CD14-positive monocyte (primary cell): Measurements from ENCODE around the gene ANKRD18A. TPM values are rescaled to one million over a fixed set of nuclear protein-coding genes. Genes with fewer than 3 reads are reported as not detected.

Source experiments
- DNase-seq, 3 donors: peaks; one replicate each; pipeline ENCODE4 v3.0.0-alpha.2; 2011 to 2022
- H2AFZ ChIP-seq: 2 replicates; pipeline ENCODE4 v1.6.0; 2012; ENCODE audit warnings: mild to moderate bottlenecking, low read depth, low read length, inconsistent platforms; ENCODE audit not compliant: insufficient read depth, poor library complexity, severe bottlenecking
- H3K27ac ChIP-seq, 2 donors: 1 replicate in 1 of 2; 2 replicates in 1 of 2; pipeline ENCODE4 v1.5.1; 2012 to 2013; ENCODE audit warnings: low read length in 2 of 2, control low read depth in 1 of 2, inconsistent platforms in 1 of 2, low read depth in 1 of 2, mild to moderate bottlenecking in 1 of 2
- H3K27me3 ChIP-seq, 2 donors: one replicate each; pipeline versions ENCODE4 v1.6.0 to v1.6.1; 2011 to 2013; ENCODE audit warnings: low read length in 2 of 2; ENCODE audit not compliant: control insufficient read depth in 2 of 2, insufficient read depth in 2 of 2
- H3K36me3 ChIP-seq, 2 donors: replicated peaks in 1 of 2; 1 replicate in 1 of 2; 2 replicates in 1 of 2; pipeline versions ENCODE4 v1.5.1 to v1.6.1; 2012 to 2013; ENCODE audit warnings: low read length in 2 of 2, control low read depth in 1 of 2, inconsistent platforms in 1 of 2, mild to moderate bottlenecking in 1 of 2; ENCODE audit not compliant: insufficient read depth in 2 of 2, control insufficient read depth in 1 of 2
- H3K4me1 ChIP-seq, 2 donors: 1 replicate in 1 of 2; 2 replicates in 1 of 2; pipeline versions ENCODE4 v1.5.1 to v1.6.1; 2012 to 2013; ENCODE audit warnings: low read length in 2 of 2, control low read depth in 1 of 2, inconsistent platforms in 1 of 2, mild to moderate bottlenecking in 1 of 2, moderate library complexity in 1 of 2; ENCODE audit not compliant: insufficient read depth in 2 of 2, control insufficient read depth in 1 of 2
- H3K4me2 ChIP-seq: replicated peaks from 2 replicates; pipeline ENCODE3; 2012; ENCODE audit warnings: low read length, moderate library complexity, mild to moderate bottlenecking; ENCODE audit not compliant: poor library complexity, severe bottlenecking; ENCODE audit errors: extremely low read depth
- H3K4me3 ChIP-seq, 3 experiments: fragments of 200-600 bp in 1 of 3; sonication (generic) in 1 of 3; replicated peaks in 1 of 3; 1 replicate in 2 of 3; 2 replicates in 1 of 3; pipeline ENCODE4 v1.5.1; 2011 to 2013; ENCODE audit warnings: low read length in 3 of 3, mild to moderate bottlenecking in 3 of 3, control low read depth in 2 of 3, low read depth in 2 of 3, inconsistent platforms in 1 of 3, moderate library complexity in 1 of 3
- H3K79me2 ChIP-seq: 2 replicates; pipeline ENCODE4 v1.6.0; 2012; ENCODE audit warnings: mild to moderate bottlenecking, control low read depth, inconsistent platforms, low read length, moderate library complexity; ENCODE audit not compliant: insufficient read depth
- H3K9ac ChIP-seq: 2 replicates; pipeline ENCODE4 v1.6.0; 2017; ENCODE audit warnings: low read length, mild to moderate bottlenecking; ENCODE audit not compliant: insufficient read depth, poor library complexity, severe bottlenecking
- H3K9me3 ChIP-seq, 2 donors: replicated peaks in 1 of 2; 1 replicate in 1 of 2; 2 replicates in 1 of 2; pipeline versions ENCODE4 v1.5.1 to v1.6.1; 2012 to 2013; ENCODE audit warnings: low read length in 2 of 2, control low read depth in 1 of 2; ENCODE audit not compliant: control insufficient read depth in 1 of 2, insufficient read depth in 1 of 2
- H4K20me1 ChIP-seq: 2 replicates; pipeline ENCODE4 v1.6.0; 2012; ENCODE audit warnings: mild to moderate bottlenecking, low read length, control low read depth, moderate library complexity; ENCODE audit not compliant: insufficient read depth
- H3K27ac Mint-ChIP-seq, 7 donors: one replicate each; pipeline ENCODE4 v1.8.0; 2020; ENCODE audit warnings: mild to moderate bottlenecking in 7 of 7, mixed read lengths in 7 of 7, moderate library complexity in 6 of 7, inconsistent platforms in 2 of 7
- H3K27me3 Mint-ChIP-seq, 3 donors: one replicate each; pipeline ENCODE4 v1.8.0; 2021 to 2022; ENCODE audit warnings: low read depth in 3 of 3, mild to moderate bottlenecking in 3 of 3, mixed read lengths in 3 of 3, moderate library complexity in 3 of 3, inconsistent platforms in 1 of 3
- H3K36me3 Mint-ChIP-seq, 2 donors: one replicate each; pipeline ENCODE4 v1.8.0; 2020; ENCODE audit warnings: mixed read lengths in 2 of 2, inconsistent platforms in 1 of 2, mild to moderate bottlenecking in 1 of 2
- H3K4me1 Mint-ChIP-seq: one replicate; pipeline ENCODE4 v1.8.0; 2020; ENCODE audit warnings: mild to moderate bottlenecking, mixed read lengths
- H3K4me3 Mint-ChIP-seq, 2 donors: one replicate each; pipeline ENCODE4 v1.8.0; 2020; ENCODE audit warnings: mild to moderate bottlenecking in 2 of 2, mixed read lengths in 2 of 2, moderate library complexity in 1 of 2
- H3K9me3 Mint-ChIP-seq, 7 donors: one replicate each; pipeline ENCODE4 v1.8.0; 2020 to 2022; ENCODE audit warnings: mixed read lengths in 7 of 7, mild to moderate bottlenecking in 6 of 7, moderate library complexity in 6 of 7, inconsistent platforms in 2 of 7
- CTCF ChIP-seq: fragments of 200-600 bp; IDR thresholded peaks from one replicate; pipeline ENCODE4 v1.8.0; 2022; ENCODE audit warnings: antibody characterized with exemption, mild to moderate bottlenecking
- WGBS: methylation state at CpG from one replicate; pipeline ENCODE4 v1.1.5; 2013; ENCODE audit warnings: missing lambda C conversion rate; ENCODE audit not compliant: insufficient coverage; 5-methylcytosine and 5-hydroxymethylcytosine counted together
- intact Hi-C, 2 donors: fragments of 100-400 bp; cut with micrococcal nuclease; formaldehyde crosslinking; loops; one replicate each; pipeline versions ENCODE4 v1.15.0 to v1.15.1; 2023
- polyA plus RNA-seq, 3 donors: library from polyadenylated mRNA; depleted of rRNA in 1 of 3; unstranded in 2 of 3; stranded (reverse) in 1 of 3; fragments of 300-500 nt in 2 of 3; fragments of >200 nt in 1 of 3; fragmentation: Illumina TruSeq in 2 of 3; gene quantifications; 1 replicate in 2 of 3; 2 replicates in 1 of 3; pipeline ENCODE4 v1.2.3, GENCODE V29; 2012 to 2021

Gene ANKRD18A
- polyA plus RNA-seq, 3 donors: 0.10 TPM; not detected in 2

- no peaks in the 10 kb centered on the region for H3K36me3 Mint-ChIP-seq
These were observed 9.1 kb upstream of the ANKRD18A start for GRCh38 chr9:38629511-38629910.

GRCh38 chr9:38626006-38626405 is 5.6 kb upstream of the ANKRD18A start:
- intact Hi-C loops: no loop called here
- H3K4me1 Mint-ChIP-seq: peaks cover 22% of the 10 kb centered on the region

More at GRCh38 chr9:38629511-38629910, 9.1 kb upstream of the ANKRD18A start:
- H3K9me3 ChIP-seq: no peaks in the 10 kb centered on the region
- no peaks in the 10 kb centered on the region for H4K20me1 ChIP-seq
- Mint-ChIP-seq H3K9me3 (peaks cover 0 to 7% (median 2%) of the 10 kb centered on the region in 7 donors), H3K27ac (no peak overlapping the region), H3K4me1 (peaks cover 6% of the 10 kb centered on the region), H3K4me3 (no peak overlapping the region), H3K27me3 (peaks cover 1 to 4% (median 1%) of the 10 kb centered on the region in 3 donors)
- H3K27me3 ChIP-seq: no peaks in the 10 kb centered on the region
- no peak overlapping the region for H3K9ac ChIP-seq
- H3K36me3 ChIP-seq: no peaks in the 10 kb centered on the region
- H3K27ac ChIP-seq: no peak overlapping the region
- DNase-seq: no peak
- no peak overlapping the region for H2AFZ ChIP-seq
- H3K4me2 ChIP-seq: no peak overlapping the region
- intact Hi-C loops: no loop called here
- H3K4me3 ChIP-seq: no peak overlapping the region
- no peaks in the 10 kb centered on the region for H3K79me2 ChIP-seq
- WGBS: 94% methylated on average over 4 of the region's 4 CpGs
- peaks cover 0 to 9% of the 10 kb centered on the region in 2 donors for H3K4me1 ChIP-seq
- no peak for TF ChIP-seq CTCF

More at GRCh38 chr9:38626006-38626405, 5.6 kb upstream of the ANKRD18A start:
- no peak overlapping the region for H2AFZ ChIP-seq
- H3K9ac ChIP-seq: no peak overlapping the region
- no peaks in the 10 kb centered on the region for H3K79me2 ChIP-seq
- H3K4me3 ChIP-seq: no peak overlapping the region
- DNase-seq: no peak
- H3K27me3 ChIP-seq: peaks cover 2 to 16% of the 10 kb centered on the region in 2 donors
- no peaks in the 10 kb centered on the region for H3K36me3 Mint-ChIP-seq
- H3K27ac ChIP-seq: no peak overlapping the region
- H3K9me3 ChIP-seq: no peaks in the 10 kb centered on the region
- H3K4me2 ChIP-seq: no peak overlapping the region
- H3K4me3 Mint-ChIP-seq: no peak overlapping the region
- TF ChIP-seq CTCF: no peak
- peaks cover 22 to 28% of the 10 kb centered on the region in 2 donors for H3K4me1 ChIP-seq
- H3K9me3 Mint-ChIP-seq: peaks cover 0 to 20% (median 11%) of the 10 kb centered on the region in 7 donors
- no peaks in the 10 kb centered on the region for H3K36me3 ChIP-seq
- WGBS: no CpG with 5 or more reads among the region's 2 CpGs
- peaks cover 8 to 20% (median 12%) of the 10 kb centered on the region in 3 donors for H3K27me3 Mint-ChIP-seq
- no peak overlapping the region for H3K27ac Mint-ChIP-seq
- no peaks in the 10 kb centered on the region for H4K20me1 ChIP-seq
